ENCODE data around the gene FBRSL1. TPM values are rescaled to one million over a fixed set of nuclear protein-coding genes. Genes with fewer than 3 reads are reported as not detected.

Gene FBRSL1
- total RNA-seq, 1 experiment from 2014 or later: 124 TPM

DNA sequence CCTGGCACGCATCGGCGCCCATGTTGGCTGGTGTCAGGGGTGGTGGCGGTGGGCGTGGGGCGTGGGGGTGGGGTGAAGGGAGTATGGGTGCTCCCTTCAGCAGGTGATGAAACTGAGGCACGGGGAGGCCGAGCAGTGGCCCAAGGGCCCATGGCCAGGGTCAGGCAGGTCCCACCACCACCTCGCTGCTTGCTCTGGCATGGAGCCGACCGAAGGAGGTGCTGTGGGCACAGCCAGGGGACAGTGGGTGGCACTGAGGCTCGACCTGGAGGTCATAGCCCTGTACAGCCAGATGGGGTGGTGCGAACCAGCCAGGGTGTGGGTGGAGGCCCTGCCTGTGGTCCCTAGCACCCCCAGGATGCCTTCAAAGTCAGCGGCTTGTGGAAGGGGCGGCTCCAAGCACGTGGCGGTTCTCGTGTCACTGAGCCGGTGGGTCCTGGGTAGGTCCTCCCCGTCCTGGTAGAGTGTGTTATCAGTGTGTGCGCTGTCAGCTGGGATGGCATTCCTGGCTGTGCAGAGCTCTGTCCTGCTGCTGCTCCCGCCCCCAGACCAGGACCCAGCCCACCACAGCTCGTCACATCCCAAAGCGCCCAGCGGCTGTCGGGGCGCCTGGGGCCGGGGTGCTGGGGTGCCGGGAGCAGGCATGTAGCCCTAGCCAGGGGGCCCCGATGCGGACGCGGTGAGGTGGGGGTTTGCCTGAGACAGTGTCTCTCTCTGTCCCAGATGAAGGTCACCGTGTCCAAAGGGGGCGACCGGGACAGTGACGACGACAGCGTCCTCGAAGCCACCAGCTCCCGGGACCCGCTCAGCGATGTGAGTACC lies 35.3 kb downstream of the FBRSL1 start:
- Histone ChIP-seq H3K36me3 (ENCODE audit: control insufficient read depth in 1 of 2, insufficient read depth in 2 of 2, low read length in 2 of 2) (no peaks in the 10 kb centered on the region), H3K9ac (ENCODE audit: low read length) (no peak overlapping the region), H3K27me3 (ENCODE audit: insufficient read depth, low read length) (no peaks in the 10 kb centered on the region), H3K4me2 (ENCODE audit: low read length) (no peak overlapping the region), H3K4me1 (ENCODE audit: control insufficient read depth in 1 of 2, insufficient read depth in 2 of 2, low read length in 2 of 2) (peaks cover 0 to 11% of the 10 kb centered on the region in 2 experiments; a peak in 1 of 4 replicates), H2AFZ (ENCODE audit: low read depth, low read length, poor library complexity, severe bottlenecking) (no peak overlapping the region), H3K4me3 (replicated peaks in 1 of 2; ENCODE audit: low read depth in 1 of 2, low read length in 2 of 2) (no peak overlapping the region), H3K79me2 (ENCODE audit: insufficient read depth, low read length) (peaks cover 5% of the 10 kb centered on the region; the same call in 1 of the 2 replicates), H4K20me1 (ENCODE audit: insufficient read depth) (no peaks in the 10 kb centered on the region), H3K9me2 (ENCODE audit: insufficient read depth) (no peaks in the 10 kb centered on the region), H3K9me3 (ENCODE audit: control insufficient read depth in 1 of 2, insufficient read depth in 1 of 2, low read depth in 1 of 2, low read length in 2 of 2) (no peaks in the 10 kb centered on the region), H3K27ac (ENCODE audit: low read depth, low read length) (no peak overlapping the region)
- CTCF ChIA-PET: no interaction called here
- POLR2A ChIA-PET: no interaction called here
- no TSS peak for BruUV-seq (replicated peaks)
- DNase-seq (ENCODE audit: low read depth, low spot score) (no peak), ATAC-seq (no peak)
- intact Hi-C loops (cut with micrococcal nuclease): no loop called here
- no peak for TF ChIP-seq ZFX (IDR thresholded peaks at IDR 0.05)
- TF ChIP-seq, protein P1, sequence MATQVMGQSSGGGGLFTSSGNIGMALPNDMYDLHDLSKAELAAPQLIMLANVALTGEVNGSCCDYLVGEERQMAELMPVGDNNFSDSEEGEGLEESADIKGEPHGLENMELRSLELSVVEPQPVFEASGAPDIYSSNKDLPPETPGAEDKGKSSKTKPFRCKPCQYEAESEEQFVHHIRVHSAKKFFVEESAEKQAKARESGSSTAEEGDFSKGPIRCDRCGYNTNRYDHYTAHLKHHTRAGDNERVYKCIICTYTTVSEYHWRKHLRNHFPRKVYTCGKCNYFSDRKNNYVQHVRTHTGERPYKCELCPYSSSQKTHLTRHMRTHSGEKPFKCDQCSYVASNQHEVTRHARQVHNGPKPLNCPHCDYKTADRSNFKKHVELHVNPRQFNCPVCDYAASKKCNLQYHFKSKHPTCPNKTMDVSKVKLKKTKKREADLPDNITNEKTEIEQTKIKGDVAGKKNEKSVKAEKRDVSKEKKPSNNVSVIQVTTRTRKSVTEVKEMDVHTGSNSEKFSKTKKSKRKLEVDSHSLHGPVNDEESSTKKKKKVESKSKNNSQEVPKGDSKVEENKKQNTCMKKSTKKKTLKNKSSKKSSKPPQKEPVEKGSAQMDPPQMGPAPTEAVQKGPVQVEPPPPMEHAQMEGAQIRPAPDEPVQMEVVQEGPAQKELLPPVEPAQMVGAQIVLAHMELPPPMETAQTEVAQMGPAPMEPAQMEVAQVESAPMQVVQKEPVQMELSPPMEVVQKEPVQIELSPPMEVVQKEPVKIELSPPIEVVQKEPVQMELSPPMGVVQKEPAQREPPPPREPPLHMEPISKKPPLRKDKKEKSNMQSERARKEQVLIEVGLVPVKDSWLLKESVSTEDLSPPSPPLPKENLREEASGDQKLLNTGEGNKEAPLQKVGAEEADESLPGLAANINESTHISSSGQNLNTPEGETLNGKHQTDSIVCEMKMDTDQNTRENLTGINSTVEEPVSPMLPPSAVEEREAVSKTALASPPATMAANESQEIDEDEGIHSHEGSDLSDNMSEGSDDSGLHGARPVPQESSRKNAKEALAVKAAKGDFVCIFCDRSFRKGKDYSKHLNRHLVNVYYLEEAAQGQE (IDR thresholded peaks at IDR 0.05; ENCODE audit: low read depth): no peak
- TF ChIP-seq YY1 (IDR thresholded peaks at IDR 0.05; ENCODE audit: extremely low read depth, insufficient replicate concordance, low read depth, low read length): no peak
- no peak for TF ChIP-seq FOSL1 (IDR thresholded peaks at IDR 0.05; ENCODE audit: low read depth)
- TF ChIP-seq ELF1 (IDR thresholded peaks at IDR 0.05; ENCODE audit: borderline replicate concordance, low read depth): no peak
- TF ChIP-seq, protein P2, sequence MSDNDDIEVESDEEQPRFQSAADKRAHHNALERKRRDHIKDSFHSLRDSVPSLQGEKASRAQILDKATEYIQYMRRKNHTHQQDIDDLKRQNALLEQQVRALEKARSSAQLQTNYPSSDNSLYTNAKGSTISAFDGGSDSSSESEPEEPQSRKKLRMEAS (IDR thresholded peaks at IDR 0.05): no peak
- TF ChIP-seq SP1 (IDR thresholded peaks at IDR 0.05; ENCODE audit: low read depth): no peak
- RAD21 ChIA-PET (ENCODE audit: low non-redundant PET in 1 of 2, low total read pairs in 2 of 2, uncharacterized antibody in 2 of 2, unreplicated experiment in 2 of 2): no interaction called here
